HUDEP-2 (cell line): ENCODE data around the gene UNC80.
A peak's percentile ranks its signal among the peaks of the same experiment; 100 is the strongest.

ENCODE experiments used
- DNase-seq, 76 experiments: peaks; one replicate each; lab custom pipeline; 2025; ENCODE audit not compliant: unreplicated experiment in 76 of 76; lab: John Stamatoyannopoulos, UW

The UNC80 gene

DNA sequence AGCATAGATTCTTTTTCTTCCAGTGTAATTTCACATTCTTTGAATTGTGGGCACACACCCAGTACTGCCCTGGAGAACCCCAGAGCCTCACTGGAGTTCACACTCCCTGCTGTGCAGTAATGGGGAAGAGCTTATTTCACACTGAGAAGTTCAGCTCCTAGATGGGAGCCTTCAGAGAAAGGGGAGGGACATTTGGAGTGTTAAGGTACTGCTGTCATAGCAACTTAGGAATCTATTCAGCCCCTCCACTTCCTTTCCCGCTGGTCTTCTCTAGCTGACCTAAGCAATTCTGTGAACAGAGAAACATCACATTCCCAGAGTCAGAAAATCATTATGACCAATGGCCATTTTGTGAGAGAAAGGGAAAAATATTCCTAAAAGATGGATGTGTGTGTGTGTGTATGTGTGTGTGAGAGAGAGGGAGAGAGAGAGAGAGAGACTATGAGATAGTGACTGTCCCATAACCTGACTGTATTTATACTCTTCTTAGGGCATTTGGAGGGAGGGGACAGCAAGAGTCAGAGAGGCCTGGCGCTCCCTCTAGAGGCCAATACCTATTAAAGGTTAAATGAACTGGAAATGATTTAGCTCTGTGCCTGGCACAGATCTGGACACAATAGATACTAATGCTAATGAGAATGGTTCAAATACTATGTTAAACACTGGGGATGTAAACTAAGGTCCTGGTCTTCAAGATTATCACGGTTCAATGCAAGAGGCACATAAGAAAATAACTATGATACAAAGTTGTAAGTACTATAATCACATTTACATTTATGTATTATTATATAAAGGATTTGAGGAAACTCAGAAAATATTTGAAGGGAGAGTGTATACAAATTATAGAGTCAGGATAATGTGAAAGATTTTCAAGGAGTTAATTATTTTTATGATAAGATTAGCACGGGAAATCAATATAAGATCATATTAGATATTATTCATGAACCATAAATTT is 189.3 kb downstream of the UNC80 start:
- peak in 40 of 76 experiments; percentile 0 to 66 (median 19) for DNase-seq

DNA sequence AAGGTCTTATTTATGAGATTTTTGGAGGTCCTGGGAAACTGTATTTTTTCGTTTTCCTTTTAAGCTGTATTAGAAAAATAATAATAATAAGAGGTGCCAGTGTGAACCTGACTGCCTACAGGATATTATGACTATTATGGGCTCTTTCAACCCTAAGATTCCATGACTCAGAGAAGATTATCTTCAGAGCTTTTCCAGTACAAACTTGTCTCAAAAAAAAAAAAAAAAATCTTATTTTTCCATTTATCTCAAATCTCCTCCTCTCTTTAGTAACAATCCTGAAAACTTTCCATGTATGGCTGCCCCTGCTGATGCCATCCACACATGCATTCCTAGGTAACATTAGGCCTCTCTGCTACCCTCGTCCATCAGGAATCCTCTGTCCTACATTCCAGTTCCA is 194.1 kb downstream of the UNC80 start:
- DNase-seq, result no peak

DNA sequence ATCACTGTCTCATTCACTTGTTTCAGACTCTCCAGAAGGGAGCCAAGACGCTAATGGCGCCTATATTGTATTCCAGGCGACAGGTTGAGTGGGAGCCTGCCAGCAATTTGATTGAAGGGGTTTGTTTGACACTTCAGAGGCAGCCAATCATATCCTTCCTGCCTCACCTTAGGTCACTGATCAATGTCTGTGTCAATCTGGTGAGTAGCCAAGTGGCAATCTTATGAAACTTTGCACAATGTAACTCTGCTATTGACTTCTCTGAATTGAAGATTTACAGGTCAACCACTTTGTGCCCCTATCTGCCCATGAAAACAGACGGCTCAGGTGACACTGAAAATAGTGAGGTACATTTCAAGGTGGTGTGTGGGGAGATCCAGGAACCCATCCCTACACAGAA is 198.1 kb downstream of the UNC80 start:
- DNase-seq, result no peak

DNA sequence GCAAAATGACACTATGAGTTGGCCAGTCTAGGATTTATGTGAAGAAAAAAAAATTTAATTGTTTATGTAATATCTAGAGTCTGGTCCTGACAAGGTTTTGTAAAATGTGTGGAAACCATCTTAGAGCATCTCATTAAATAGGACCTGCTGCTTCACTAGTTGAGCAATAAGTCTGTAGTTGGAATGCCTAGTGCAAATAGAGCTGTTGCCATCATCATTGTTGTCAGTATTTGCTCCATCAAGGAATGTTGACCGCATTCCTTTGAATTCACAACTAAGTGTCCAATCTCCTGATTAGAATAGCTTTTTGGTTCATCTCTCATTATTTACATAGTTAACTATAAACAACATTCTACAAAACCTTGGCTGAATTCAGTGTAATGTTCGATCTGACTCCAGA is 198.6 kb downstream of the UNC80 start:
- no peak for DNase-seq

DNA sequence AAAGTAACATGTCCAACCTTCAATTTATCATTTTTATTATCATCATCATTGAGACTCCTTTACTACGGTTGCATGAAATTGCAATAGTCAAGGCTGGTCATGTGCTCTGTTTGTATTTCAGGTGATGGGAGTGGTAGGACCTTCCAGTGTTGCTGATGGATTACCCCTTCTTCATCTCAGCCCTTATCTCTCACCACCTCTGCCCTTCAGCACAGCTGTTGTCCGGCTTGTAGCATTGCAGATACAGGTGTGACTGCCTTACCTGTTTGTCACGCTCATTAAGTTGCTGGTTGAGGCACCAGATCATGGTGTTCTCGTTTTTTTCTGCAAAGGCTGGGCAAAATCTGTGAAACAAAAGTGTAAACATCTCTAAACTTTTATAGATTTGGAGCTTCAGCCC is 199.1 kb downstream of the UNC80 start:
- no peak for DNase-seq

DNA sequence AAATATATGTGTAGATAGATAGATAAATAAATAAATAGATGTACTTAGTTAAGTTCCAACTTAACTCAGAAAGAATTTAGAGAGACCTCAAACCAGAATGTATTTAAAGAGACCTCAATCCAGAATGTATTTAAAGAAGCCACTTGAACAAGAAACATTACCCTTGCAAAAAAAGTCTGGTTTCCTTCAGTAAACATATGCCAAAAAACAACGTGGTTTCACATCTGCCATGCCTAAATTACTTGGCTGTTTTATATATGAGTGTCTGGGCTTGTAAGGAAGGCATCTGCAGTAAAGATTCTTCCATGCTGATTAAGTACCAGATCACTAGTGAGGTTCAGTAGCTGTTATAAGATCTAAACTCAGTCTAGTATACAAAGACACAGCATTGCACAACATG is 201.7 kb downstream of the UNC80 start:
- no peak for DNase-seq

DNA sequence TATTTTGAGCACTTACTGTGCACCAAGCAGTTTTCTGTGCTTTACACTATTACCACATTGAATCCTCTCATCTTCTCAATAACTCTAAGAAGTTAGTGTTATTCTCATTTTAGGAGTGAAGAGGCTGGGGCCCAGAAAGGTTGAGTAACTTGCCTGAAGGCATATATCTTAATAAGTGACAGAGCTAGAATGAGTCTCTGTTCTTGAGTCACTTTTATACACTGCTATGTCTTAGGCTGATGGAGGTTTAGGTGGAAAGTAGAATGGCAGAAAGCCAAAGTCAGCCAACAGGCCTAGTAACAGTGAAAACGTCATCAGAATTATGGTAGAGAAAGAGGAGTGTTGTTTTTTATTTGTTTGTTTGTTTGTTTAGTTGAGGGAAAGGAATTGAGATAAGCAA is 202.9 kb downstream of the UNC80 start:
- no peak for DNase-seq

DNA sequence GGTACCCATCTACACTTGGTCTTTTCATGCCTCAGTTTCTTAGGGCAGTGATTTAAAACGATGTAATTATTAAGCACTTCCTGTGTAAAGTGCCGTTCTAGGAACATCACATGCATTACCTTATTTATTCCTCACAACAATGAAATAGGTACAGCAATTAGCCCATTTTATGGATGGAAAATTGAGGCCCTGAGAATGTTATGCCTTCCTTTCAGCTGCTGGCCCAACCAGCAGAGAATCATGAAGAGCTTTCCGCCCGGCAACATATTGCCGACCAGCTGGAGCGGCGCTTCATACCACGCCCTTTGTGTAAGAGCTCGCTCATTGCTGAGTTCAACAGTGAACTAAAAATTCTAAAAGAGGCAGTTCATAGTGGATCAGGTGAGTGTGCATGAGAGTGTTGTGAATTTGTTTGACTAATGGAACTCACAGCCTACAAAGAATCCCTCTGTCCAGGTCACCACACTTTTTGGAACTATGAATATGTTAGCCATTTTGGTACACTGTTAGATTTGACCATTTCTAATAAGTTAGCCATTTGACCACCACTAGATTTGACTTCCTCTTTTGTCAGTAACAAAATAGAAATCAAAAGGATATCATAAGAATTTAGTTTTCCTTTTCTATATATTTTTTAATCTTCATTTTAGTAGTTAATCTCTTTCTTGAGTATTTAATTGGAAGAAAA is 205.2 kb downstream of the UNC80 start:
- no peak for DNase-seq

DNA sequence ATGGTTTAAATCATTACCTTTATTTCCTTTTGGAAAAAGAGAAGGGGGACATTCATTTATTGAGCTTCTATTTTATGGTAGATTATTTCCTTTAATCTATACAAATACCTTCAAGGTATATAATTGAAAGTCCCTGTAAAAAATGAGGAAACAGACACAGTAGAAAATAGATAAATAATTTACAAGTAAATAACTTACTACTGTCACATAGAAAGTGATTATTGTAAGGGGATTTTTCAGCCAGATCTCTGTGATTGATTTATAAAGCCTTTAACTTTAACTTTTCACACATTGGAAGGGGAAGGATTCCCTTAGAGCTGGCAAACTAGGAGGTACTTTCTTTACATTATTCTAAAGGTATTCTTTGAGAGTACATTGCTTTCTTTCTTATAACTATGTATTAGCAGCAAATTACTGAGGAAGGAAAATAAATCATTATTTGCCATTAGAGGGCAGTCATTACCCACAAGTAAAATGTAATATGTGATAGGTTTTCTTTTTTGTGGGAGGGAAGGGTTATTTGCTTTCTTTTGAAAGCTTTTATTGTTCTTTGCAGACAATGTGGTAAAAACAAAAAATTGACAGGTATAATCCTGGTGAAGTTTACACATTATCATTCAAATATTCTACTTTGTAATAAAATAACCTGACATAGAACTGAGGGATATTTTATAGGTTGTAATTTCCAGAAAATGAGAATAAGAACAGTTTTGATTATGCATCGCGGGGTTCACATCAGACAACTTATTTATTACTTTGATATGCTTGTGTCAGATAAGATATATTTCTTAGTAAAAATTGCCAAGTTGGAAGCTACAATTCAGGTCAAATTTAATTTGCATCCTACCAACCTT is 206.0 kb downstream of the UNC80 start:
- peak in 13 of 76 experiments; percentile 5 to 30 (median 11) for DNase-seq

DNA sequence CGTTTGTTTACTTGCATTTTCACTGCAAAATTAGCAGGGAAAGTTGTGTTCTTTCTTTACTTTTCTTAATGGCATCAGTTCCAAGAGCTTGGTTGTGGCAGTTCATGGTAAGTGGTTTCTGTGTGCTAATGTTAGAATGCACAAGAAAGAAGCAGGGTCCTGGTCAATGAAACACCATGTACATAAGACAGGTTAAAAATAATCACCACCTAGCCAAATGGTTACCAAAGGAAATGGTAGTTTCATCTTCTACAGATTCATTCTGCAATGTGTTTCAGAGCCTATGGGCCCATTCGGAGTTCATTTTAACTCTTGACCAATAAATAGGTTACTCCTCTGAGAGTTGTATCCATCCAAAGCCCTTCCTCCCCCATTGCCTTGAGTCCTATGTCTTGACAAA is 212.7 kb downstream of the UNC80 start:
- no peak for DNase-seq

DNA sequence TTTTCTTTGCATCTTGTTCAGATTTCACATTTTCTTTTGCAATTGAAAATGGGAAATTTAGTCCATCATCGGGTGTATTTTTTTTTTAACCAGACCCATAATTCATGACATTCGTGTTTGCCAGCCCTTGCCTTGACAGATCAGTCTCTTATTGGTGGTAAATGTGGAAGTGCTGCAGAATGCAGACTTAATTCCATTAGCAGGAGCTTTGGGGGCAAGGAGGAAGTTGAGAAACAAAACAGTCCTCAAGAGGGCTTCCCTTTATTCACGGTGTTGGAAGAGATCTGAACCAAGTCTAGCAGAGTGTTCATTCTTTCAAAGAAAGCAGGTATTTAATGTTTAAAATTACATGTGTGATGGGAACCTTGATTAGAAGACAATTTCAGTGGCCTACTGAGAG is 214.2 kb downstream of the UNC80 start:
- no peak for DNase-seq

DNA sequence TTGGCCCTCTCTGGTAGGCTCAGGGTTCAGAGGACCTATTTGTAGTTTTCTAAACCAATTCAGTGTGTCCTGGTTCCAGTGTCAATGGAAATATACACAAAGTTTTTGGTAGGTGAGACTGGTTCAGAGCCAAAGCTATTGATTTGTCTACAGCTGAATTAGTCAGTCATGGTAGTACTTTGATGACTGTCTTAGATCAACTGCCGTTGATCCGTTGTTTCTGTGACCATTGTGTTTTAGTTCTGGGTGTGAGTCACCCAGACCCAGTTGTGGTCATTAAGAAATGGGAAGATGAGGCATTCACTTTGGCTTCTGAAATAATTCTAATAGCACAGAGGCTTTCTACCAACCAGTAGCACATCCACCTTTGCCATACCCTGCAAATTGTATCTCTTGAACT is 214.8 kb downstream of the UNC80 start:
- no peak for DNase-seq

DNA sequence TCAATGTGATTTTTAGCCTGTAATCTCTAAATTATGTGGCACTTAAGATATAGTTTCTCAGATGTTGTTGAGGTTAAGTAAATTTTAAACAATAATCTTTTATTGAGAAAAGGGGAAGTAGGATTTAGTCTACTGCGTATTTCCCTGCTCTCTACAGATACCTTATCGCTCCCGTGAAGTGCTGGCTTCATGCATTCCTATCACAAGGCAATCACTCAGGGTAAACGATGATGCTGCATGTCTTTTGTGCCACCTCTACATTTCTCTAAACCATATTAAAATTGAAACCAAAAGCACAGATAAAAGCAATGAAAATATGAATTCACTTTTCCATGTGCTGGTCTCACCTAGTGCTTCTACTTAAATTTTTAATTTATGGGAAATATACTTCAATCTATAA is 216.4 kb downstream of the UNC80 start:
- DNase-seq, result peak in 39 of 76 experiments; percentile 1 to 67 (median 25)

DNA sequence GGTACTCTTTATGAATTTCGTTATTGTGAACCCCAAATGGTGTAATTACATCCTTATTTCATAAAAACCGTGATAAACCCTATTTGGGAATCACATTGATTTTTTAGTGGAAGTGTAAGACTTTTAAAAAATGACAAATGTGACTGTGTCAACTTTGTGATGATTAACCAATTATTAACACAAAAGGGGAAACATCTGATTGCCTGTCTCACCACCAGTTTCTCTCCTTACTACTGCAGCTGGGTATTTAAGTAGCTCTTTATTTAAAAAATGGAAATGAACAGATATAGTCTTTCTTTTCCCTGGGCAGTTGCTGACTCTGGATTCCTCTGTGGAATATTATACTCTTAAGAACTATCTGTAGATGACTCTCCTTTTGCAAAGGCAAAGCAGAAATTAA is 219.2 kb downstream of the UNC80 start:
- DNase-seq, result no peak

DNA sequence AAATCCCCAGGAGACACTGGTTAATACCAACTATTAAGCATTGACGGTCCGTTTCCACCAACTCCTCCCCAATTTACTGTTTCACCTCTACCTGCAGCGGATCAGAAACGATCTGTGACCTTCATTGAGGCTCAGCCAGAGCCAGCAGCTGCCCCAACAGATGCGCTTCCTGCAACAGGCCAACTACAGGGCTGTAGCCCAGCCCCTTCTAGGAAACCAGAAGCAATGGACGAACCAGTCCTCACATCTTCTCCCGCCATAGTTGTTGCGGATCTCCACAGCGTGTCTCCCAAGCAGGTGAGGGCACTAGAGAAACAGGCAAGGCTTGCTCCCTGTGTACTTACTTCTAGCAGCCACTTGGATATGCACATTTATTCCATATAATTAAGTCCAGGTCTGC is 222.3 kb downstream of the UNC80 start:
- DNase-seq, result no peak

DNA sequence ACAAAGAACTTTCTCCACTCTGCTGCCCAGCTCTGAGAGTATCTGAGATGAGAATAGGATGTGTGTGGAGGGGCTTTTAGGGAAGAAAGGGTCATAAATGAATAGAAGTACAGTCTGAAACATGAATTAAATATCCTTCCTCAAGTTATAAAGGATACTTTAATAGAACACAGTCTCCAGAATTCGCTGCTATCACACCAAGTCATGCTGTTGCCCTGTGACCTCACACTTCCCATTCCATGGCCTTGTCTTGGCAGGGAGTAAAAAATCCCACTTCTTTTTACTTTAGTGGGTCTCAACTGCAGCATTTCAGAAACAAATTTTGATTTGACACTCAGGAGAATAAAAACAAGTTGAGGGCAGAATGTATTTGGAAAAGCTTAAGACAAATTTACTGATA is 227.0 kb downstream of the UNC80 start:
- no peak for DNase-seq

DNA sequence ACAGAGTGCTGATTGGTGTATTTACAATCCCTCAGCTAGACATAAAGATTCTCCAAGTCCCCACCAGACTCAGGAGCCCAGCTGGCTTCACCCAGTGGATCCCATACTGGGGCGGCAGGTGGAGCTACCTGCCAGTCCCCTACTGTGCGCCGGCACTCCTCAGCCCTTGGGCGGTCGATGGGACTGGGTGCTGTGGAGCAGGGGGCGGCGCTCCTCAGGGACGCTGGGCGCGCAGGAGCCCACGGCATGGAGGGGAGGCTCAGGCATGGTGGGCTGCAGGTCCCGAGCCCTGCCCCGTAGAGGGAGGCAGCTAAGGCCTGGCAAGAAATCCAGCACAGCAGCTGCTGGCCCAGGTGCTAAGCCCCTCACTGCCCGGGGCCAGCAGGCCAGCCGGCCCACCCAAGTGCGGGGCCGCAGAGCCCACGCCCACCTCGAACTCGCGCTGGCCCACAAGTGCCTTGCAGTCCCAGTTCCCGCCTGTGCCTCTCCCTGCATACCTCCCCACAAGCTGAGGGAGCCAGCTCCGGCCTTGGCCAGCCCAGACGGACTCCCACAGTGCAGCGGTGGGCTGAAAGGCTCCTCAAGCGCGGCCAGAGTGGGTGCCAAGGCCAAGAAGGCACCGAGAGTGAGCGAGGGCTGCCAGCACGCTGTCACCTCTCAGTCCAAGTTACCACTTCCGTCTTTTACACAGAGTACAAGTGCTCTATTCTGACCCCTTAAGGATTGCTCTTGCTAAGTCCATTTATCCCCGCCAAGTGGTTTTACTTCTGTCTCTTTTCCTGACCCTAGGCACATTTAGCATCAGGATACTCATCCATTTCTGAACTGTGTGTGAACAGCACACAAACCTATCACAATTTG is 229.1 kb downstream of the UNC80 start:
- no peak for DNase-seq

DNA sequence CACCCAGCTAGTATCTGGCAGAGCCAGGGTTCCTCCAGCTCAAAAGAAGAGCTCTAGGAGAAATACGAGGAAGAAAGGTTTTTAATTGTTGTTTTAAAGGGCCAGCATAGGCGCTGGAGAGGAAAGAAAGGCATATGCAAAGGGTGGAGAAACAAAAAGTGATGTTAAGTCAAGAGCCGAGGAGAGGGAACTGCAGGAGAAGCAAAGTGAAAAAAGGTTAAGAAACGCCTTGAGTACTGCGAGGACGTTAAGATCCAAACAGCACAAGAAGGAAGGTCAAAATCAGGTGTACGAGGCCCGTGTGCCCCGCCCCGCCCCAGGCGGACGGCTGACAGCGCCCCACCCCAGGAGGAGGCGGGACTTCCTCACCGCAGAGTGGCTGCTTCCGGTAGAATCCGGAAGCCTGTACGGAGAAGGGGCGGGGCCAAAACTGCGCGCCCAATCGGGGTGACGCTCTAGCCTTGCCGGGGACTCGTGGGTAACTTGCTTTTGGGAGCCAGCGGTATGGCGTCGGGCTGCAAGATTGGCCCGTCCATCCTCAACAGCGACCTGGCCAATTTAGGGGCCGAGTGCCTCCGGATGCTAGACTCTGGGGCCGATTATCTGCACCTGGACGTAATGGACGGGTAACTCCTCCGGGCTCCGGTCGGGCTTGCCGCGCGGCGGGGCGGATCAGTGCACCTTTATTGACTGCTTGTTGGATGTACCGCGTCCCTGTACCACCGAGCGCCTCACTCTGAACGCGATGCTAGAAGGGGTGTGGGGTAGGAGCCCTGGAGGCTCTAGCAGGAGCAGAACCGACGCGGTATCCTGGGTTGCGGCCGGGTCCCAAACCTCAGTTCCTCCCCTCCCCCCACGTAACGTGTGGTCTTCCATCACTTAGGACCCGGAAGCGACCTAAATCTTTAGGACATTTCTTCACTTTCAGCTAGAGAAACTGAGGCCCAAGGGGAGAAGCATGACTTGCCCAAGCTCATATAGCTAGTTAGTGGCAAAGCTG is 230.8 kb downstream of the UNC80 start, which contains the start of gene RPE:
TSS of gene RPE (plus strand) at position 481 of the 1,000 bp plus-strand sequence. CDS start at position 505, 24 bp downstream.
- peak in 75 of 76 experiments; percentile 36 to 97 (median 93) for DNase-seq

DNA sequence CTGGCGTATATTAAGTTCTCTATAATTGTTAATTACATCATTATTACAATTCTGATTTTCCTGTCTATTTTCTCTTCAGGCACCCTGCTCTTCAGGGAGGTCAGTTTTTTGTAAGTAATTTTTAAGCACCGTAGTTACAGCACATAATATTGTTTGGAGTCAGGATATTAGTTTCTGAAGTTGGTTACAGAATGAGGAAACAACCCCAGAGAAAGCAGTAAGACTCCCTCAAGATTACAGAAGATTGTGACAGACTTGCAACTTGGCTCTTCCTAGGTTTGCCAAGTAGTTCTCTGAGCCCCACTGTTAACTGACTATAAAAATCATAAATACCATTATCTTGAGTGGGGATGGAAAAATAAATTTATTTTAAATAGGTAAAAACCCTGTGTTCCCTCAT is 231.7 kb downstream of the UNC80 start:
- no peak for DNase-seq
